Astrocyte of the spinal cord (primary cell): ENCODE measurements around the gene ROR1.

Source experiments
- DNase-seq: peaks from one replicate; pipeline ENCODE4 v3.0.0; 2011; ENCODE audit warnings: low read depth, low spot score
- H3K4me3 ChIP-seq: 2 replicates; pipeline ENCODE4 v1.5.1; 2011; ENCODE audit warnings: low read depth, mild to moderate bottlenecking, low read length, moderate library complexity
- in situ Hi-C: cut with HindIII; loops from 2 replicates; pipeline ENCODE4 v1.10.0; 2017; ENCODE audit warnings: low sequenced_read_pairs
- TF ChIP-seq, protein P1 (sequence below): IDR thresholded peaks from 2 replicates; pipeline ENCODE4 v1.5.1; 2012; ENCODE audit warnings: low read depth, mild to moderate bottlenecking, low read length, inconsistent platforms

ROR1 gene

DNA sequence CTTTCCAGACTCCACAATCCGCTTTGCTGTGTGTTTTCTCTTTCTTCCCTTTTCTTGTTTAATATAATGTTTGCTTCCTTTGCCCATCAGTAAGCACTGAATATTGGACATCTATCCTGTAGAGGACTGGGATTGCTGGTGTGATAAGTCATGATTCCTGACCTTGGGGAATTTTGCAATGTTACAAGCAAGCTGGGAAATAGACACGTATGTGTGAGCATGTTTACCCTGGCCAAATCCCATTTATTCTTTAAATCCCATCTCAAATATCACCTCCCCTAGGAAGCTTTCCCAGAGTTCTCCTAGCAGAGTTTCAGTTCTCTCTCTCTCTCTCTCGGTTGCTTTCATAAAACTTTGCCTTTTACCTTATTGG lies 155.3 kb downstream of the ROR1 start:
- DNase-seq, result no peak
- TF ChIP-seq, protein P1, sequence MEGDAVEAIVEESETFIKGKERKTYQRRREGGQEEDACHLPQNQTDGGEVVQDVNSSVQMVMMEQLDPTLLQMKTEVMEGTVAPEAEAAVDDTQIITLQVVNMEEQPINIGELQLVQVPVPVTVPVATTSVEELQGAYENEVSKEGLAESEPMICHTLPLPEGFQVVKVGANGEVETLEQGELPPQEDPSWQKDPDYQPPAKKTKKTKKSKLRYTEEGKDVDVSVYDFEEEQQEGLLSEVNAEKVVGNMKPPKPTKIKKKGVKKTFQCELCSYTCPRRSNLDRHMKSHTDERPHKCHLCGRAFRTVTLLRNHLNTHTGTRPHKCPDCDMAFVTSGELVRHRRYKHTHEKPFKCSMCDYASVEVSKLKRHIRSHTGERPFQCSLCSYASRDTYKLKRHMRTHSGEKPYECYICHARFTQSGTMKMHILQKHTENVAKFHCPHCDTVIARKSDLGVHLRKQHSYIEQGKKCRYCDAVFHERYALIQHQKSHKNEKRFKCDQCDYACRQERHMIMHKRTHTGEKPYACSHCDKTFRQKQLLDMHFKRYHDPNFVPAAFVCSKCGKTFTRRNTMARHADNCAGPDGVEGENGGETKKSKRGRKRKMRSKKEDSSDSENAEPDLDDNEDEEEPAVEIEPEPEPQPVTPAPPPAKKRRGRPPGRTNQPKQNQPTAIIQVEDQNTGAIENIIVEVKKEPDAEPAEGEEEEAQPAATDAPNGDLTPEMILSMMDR, result no peak
- no peak overlapping the region for H3K4me3 ChIP-seq
- in situ Hi-C loops, result no loop called here

- in situ Hi-C loops, result no loop called here
- H3K4me3 ChIP-seq, result no peak overlapping the region
- DNase-seq, result no peak
- TF ChIP-seq, protein P1, result no peak
These were observed 157.7 kb downstream of the ROR1 start for GRCh38 chr1:63931468-63931867.

DNA sequence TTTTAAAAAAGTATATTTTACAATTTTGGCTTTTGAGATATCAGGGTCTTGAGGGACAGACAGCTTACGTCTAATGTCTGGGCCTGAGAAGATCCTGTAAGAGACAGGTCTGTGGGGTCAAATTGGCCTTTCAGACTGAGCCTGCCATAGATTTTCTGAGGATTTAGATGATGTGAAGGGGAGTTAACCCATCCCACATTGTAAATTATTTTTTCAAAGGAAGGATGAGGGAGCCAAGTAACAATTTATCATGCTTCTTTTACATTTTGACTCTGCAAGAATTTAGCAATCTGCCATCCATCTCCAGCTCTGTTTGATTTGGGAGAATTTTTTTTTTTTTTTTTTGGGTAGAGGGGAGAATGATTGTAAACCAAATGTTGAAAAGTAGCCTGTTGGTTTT lies 160.9 kb downstream of the ROR1 start:
- TF ChIP-seq, protein P1, result no peak
- H3K4me3 ChIP-seq, result no peak overlapping the region
- DNase-seq, result no peak
- in situ Hi-C loops, result no loop called here

GRCh38 chr1:63935143-63935542 lies 161.3 kb downstream of the ROR1 start:
- H3K4me3 ChIP-seq, result no peak overlapping the region
- in situ Hi-C loops, result no loop called here
- TF ChIP-seq, protein P1, result peak; percentile 38
- DNase-seq, result no peak

DNA sequence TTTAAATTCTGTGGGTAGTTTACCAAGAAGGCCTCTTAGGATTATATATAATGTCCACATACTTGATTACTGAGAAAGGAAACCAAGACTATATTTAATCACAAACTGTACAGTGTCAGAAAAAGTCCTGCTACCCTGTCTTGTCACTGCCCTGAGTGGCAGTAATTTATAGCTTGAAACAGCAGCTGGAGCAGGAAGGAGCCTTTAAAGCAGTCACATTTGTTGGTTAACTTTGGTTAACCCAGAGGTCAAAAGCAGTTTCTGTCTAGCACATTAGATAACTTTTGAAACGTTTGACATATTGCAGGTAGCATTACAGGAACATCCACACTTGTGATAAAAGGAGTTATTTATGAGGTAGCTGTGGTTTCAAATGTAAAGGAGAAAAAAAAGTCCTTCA lies 161.7 kb downstream of the ROR1 start:
- TF ChIP-seq, protein P1, result no peak
- in situ Hi-C loops, result no loop called here
- DNase-seq, result no peak
- H3K4me3 ChIP-seq, result no peak overlapping the region

- in situ Hi-C loops, result no loop called here
- no peak for DNase-seq
- no peak overlapping the region for H3K4me3 ChIP-seq
These were observed 162.5 kb downstream of the ROR1 start for GRCh38 chr1:63936276-63936675.

More at GRCh38 chr1:63936276-63936675, 162.5 kb downstream of the ROR1 start:
- TF ChIP-seq, protein P1, result no peak
